ENCODE data around the gene NDFIP1. TPM values are rescaled to one million over a fixed set of nuclear protein-coding genes. Genes with fewer than 3 reads are reported as not detected.

NDFIP1 gene
- polyA plus RNA-seq, 1 experiment, result 11.2 TPM

- Histone ChIP-seq H3K27me3 (ENCODE audit: control insufficient read depth, insufficient read depth, low read length) (no peaks in the 10 kb centered on the region), H3K4me3 (ENCODE audit: low read depth, low read length) (no peak overlapping the region), H3K36me3 (ENCODE audit: control insufficient read depth, insufficient read depth, low read length) (peaks cover 5% of the 10 kb centered on the region)
- ChIA-PET CTCF (interaction anchor here (1.0 to 5.9 kb wide), 3 partner anchors 13 to 142 kb away, joined by 3 to 44 read pairs (median 4); no protein-coding TSS in a partner anchor), POLR2A (no interaction called here)
- DNase-seq (ENCODE audit: low read depth), result no peak
- no peak for TF ChIP-seq CTCF (IDR thresholded peaks at IDR 0.05; ENCODE audit: insufficient read depth, low read depth, low read length)
Measured at GRCh38 chr5:142133330-142134206, 25.0 kb downstream of the NDFIP1 start.

GRCh38 chr5:142134331-142135010, 25.9 kb downstream of the NDFIP1 start:
- Histone ChIP-seq H3K27me3 (ENCODE audit: control insufficient read depth, insufficient read depth, low read length) (no peaks in the 10 kb centered on the region), H3K4me3 (ENCODE audit: low read depth, low read length) (no peak overlapping the region), H3K36me3 (ENCODE audit: control insufficient read depth, insufficient read depth, low read length) (peaks cover 5% of the 10 kb centered on the region)
- no peak for DNase-seq (ENCODE audit: low read depth)
- no peak for TF ChIP-seq CTCF (IDR thresholded peaks at IDR 0.05; ENCODE audit: insufficient read depth, low read depth, low read length)
- POLR2A ChIA-PET, result interaction anchor here (0.6 kb wide), 1 partner anchor 169 kb away, joined by 3 read pairs; no protein-coding TSS in a partner anchor
- CTCF ChIA-PET, result interaction anchor here (0.6 to 5.9 kb wide), 3 partner anchors 12 to 194 kb away, joined by 3 to 44 read pairs (median 3); no protein-coding TSS in a partner anchor

- no peak overlapping the region for H3K4me3 ChIP-seq (ENCODE audit: low read depth, low read length)
- H3K27me3 ChIP-seq (ENCODE audit: control insufficient read depth, insufficient read depth, low read length), result no peaks in the 10 kb centered on the region
- TF ChIP-seq CTCF (IDR thresholded peaks at IDR 0.05; ENCODE audit: insufficient read depth, low read depth, low read length), result no peak
- CTCF ChIA-PET, result interaction anchor here (2.5 to 8.9 kb wide), 3 partner anchors 128 to 148 kb away, joined by 9 to 124 read pairs (median 24); partner anchors contain the start of gene GNPDA1
- POLR2A ChIA-PET, result no interaction called here
- peaks cover 2% of the 10 kb centered on the region for H3K36me3 ChIP-seq (ENCODE audit: control insufficient read depth, insufficient read depth, low read length)
- no peak for DNase-seq (ENCODE audit: low read depth)
Measured at GRCh38 chr5:142141463-142141862, 32.9 kb downstream of the NDFIP1 start.

GRCh38 chr5:142143878-142144277, 35.3 kb downstream of the NDFIP1 start:
- Histone ChIP-seq H3K27me3 (ENCODE audit: control insufficient read depth, insufficient read depth, low read length) (no peaks in the 10 kb centered on the region), H3K36me3 (ENCODE audit: control insufficient read depth, insufficient read depth, low read length) (peaks cover 3% of the 10 kb centered on the region), H3K4me3 (ENCODE audit: low read depth, low read length) (no peak overlapping the region)
- peak; percentile 51 for TF ChIP-seq CTCF (IDR thresholded peaks at IDR 0.05; ENCODE audit: insufficient read depth, low read depth, low read length)
- CTCF ChIA-PET, result interaction anchor here (0.6 to 8.9 kb wide), 20 partner anchors 10 to 463 kb away, joined by 3 to 124 read pairs (median 4); partner anchors contain the start of gene GNPDA1
- no peak for DNase-seq (ENCODE audit: low read depth)
- POLR2A ChIA-PET, result no interaction called here

All from BJ (cell line).